Esophagus squamous epithelium (tissue), 5 donors: ENCODE results near the gene WSCD2. TPM values are rescaled to one million over a fixed set of nuclear protein-coding genes. Genes with fewer than 3 reads are reported as not detected.

Experiments
- DNase-seq: peaks from one replicate; lab custom pipeline; 2025; lab: John Stamatoyannopoulos, UW
- H3K27ac ChIP-seq, 4 donors: fragments of 200-600 bp; sonication (generic); one replicate each; pipeline ENCODE4 v1.5.1; 2016 to 2019; ENCODE audit warnings: mild to moderate bottlenecking in 1 of 4
- H3K27me3 ChIP-seq, 4 donors: fragments of 200-600 bp; sonication (generic); 1 replicate in 3 of 4; 2 replicates in 1 of 4; pipeline versions ENCODE4 v1.5.1 to v1.6.0; 2017 to 2021; ENCODE audit warnings: antibody characterized with exemption in 1 of 4
- H3K36me3 ChIP-seq, 3 donors: fragments of 200-600 bp; sonication (generic); one replicate each; pipeline ENCODE4 v1.5.1; 2016 to 2019
- H3K4me1 ChIP-seq, 3 donors: fragments of 200-600 bp; sonication (generic); one replicate each; pipeline ENCODE4 v1.5.1; 2017 to 2019
- H3K4me3 ChIP-seq, 4 donors: fragments of 200-600 bp; sonication (generic); 1 replicate in 3 of 4; 2 replicates in 1 of 4; pipeline ENCODE4 v1.5.1; 2016 to 2019; ENCODE audit warnings: mild to moderate bottlenecking in 2 of 4, moderate library complexity in 1 of 4
- H3K9me3 ChIP-seq, 3 donors: fragments of 200-600 bp; sonication (generic); one replicate each; pipeline ENCODE4 v1.5.1; 2016 to 2019
- CTCF ChIP-seq, 6 experiments: fragments of 450-650 bp in 4 of 6; fragments of 200-600 bp in 2 of 6; sonication (generic) in 2 of 6; IDR thresholded peaks; one replicate each; pipeline ENCODE4 v1.5.1; 2016 to 2019; ENCODE audit warnings: antibody characterized with exemption in 6 of 6, mild to moderate bottlenecking in 4 of 6, moderate library complexity in 4 of 6
- POLR2A ChIP-seq, 4 donors: fragments of 450-650 bp; IDR thresholded peaks; one replicate each; pipeline ENCODE4 v1.6.1; 2017; ENCODE audit warnings: antibody characterized with exemption in 4 of 4, mild to moderate bottlenecking in 4 of 4, moderate library complexity in 3 of 4
- WGBS, 2 donors: methylation state at CpG; one replicate each; pipeline ENCODE4 v1.1.5; 2018; 5-methylcytosine and 5-hydroxymethylcytosine counted together
- intact Hi-C: fragments of 100-400 bp; cut with DNase I; formaldehyde crosslinking; loops from one replicate; pipeline ENCODE4 v1.15.0; 2022
- total RNA-seq, 4 donors: library from RNA; depleted of rRNA; stranded (reverse); fragments of >200 nt; gene quantifications; one replicate each; pipeline ENCODE4 v1.1.0, GENCODE V29; 2016
- donor health status: DM: yes; HTN: yes; CAD: no.

Gene WSCD2
- total RNA-seq, 4 donors from 2014 or later: 0.62 to 3.6 (median 3.3) TPM; not detected in 1

GRCh38 chr12:108135627-108136026 lies 6.5 kb downstream of the WSCD2 start:
- DNase-seq: no peak
- Histone ChIP-seq H3K27me3 (peaks cover 0 to 20% (median 0%) of the 10 kb centered on the region in 4 donors), H3K4me1 (peaks cover 0 to 26% (median 0%) of the 10 kb centered on the region in 3 donors), H3K36me3 (no peaks in the 10 kb centered on the region), H3K4me3 (no peak overlapping the region), H3K9me3 (no peaks in the 10 kb centered on the region), H3K27ac (no peak overlapping the region)
- WGBS, 2 donors: 80 to 89% methylated on average over 1 of the region's 1 CpG
- intact Hi-C loops: no loop called here
- TF ChIP-seq CTCF (IDR thresholded peaks at IDR 0.05) (no peak), POLR2A (IDR thresholded peaks at IDR 0.05) (no peak)

- TF ChIP-seq CTCF (IDR thresholded peaks at IDR 0.05) (no peak), POLR2A (IDR thresholded peaks at IDR 0.05) (no peak)
- no peak for DNase-seq
- Histone ChIP-seq H3K4me3 (no peak overlapping the region), H3K9me3 (no peaks in the 10 kb centered on the region), H3K27me3 (peaks cover 0 to 11% (median 0%) of the 10 kb centered on the region in 4 donors), H3K27ac (no peak overlapping the region), H3K4me1 (peaks cover 0 to 16% (median 0%) of the 10 kb centered on the region in 3 donors), H3K36me3 (no peaks in the 10 kb centered on the region)
- intact Hi-C loops: no loop called here
- 72 to 75% methylated on average over 3 to 5 of the region's 6 CpGs for WGBS, 2 donors
Measured at GRCh38 chr12:108136697-108137096, 7.6 kb downstream of the WSCD2 start.

- intact Hi-C loops: no loop called here
- no peak overlapping the region for H3K27ac ChIP-seq
- H3K36me3 ChIP-seq: no peaks in the 10 kb centered on the region
- no peak for DNase-seq
- H3K27me3 ChIP-seq: no peaks in the 10 kb centered on the region
- H3K9me3 ChIP-seq: no peaks in the 10 kb centered on the region
- 80 to 100% methylated on average over 1 to 2 of the region's 2 CpGs for WGBS, 2 donors
- H3K4me3 ChIP-seq: no peak overlapping the region
- TF ChIP-seq POLR2A (IDR thresholded peaks at IDR 0.05) (no peak), CTCF (IDR thresholded peaks at IDR 0.05) (no peak)
- H3K4me1 ChIP-seq: no peaks in the 10 kb centered on the region
Measured at GRCh38 chr12:108139454-108139853, 10.4 kb downstream of the WSCD2 start.

- Histone ChIP-seq H3K27me3 (no peaks in the 10 kb centered on the region), H3K27ac (no peak overlapping the region), H3K9me3 (no peaks in the 10 kb centered on the region), H3K36me3 (no peaks in the 10 kb centered on the region), H3K4me3 (no peak overlapping the region), H3K4me1 (no peaks in the 10 kb centered on the region)
- intact Hi-C loops: no loop called here
- WGBS, 2 donors: 52 to 68% methylated on average over 4 to 5 of the region's 5 CpGs
- no peak for DNase-seq
- TF ChIP-seq CTCF (IDR thresholded peaks at IDR 0.05) (no peak), POLR2A (IDR thresholded peaks at IDR 0.05) (no peak)
Measured at GRCh38 chr12:108140501-108140900, 11.4 kb downstream of the WSCD2 start.

GRCh38 chr12:108141600-108142130 lies 12.6 kb downstream of the WSCD2 start:
- Histone ChIP-seq H3K27me3 (no peaks in the 10 kb centered on the region), H3K4me1 (no peaks in the 10 kb centered on the region), H3K27ac (no peak overlapping the region), H3K9me3 (no peaks in the 10 kb centered on the region), H3K36me3 (no peaks in the 10 kb centered on the region), H3K4me3 (no peak overlapping the region)
- no peak for DNase-seq
- TF ChIP-seq CTCF (IDR thresholded peaks at IDR 0.05): no peak
- TF ChIP-seq POLR2A (IDR thresholded peaks at IDR 0.05): no peak
- WGBS, 2 donors: 71 to 79% methylated on average over 3 to 4 of the region's 4 CpGs
- intact Hi-C loops: no loop called here
